ENCODE data around the gene LIMA1. TPM values are rescaled to one million over a fixed set of nuclear protein-coding genes. Genes with fewer than 3 reads are reported as not detected.

Gene LIMA1
- total RNA-seq, 1 donor from 2014 or later: 40.9 TPM

GRCh38 chr12:50256761-50257160 lies 26.6 kb downstream of the LIMA1 start:
- no peaks in the 10 kb centered on the region for H3K36me3 Mint-ChIP-seq (ENCODE audit: insufficient read depth)
- DNase-seq (ENCODE audit: low spot score, unreplicated experiment): no peak
- no peaks in the 10 kb centered on the region for H3K27me3 Mint-ChIP-seq
- H3K27ac Mint-ChIP-seq: no peak overlapping the region
- no peak overlapping the region for H3K4me3 Mint-ChIP-seq (ENCODE audit: low read depth)
- no peaks in the 10 kb centered on the region for H3K9me3 Mint-ChIP-seq (ENCODE audit: low read depth)
- TF ChIP-seq CTCF (IDR thresholded peaks at IDR 0.05; ENCODE audit: unreplicated experiment): no peak
- peaks cover 26% of the 10 kb centered on the region for H3K4me1 Mint-ChIP-seq (ENCODE audit: low read depth)

GRCh38 chr12:50252977-50253602 lies 30.2 kb downstream of the LIMA1 start:
- peaks cover 2% of the 10 kb centered on the region for H3K36me3 Mint-ChIP-seq (ENCODE audit: insufficient read depth)
- no peak for DNase-seq (ENCODE audit: low spot score, unreplicated experiment)
- H3K4me3 Mint-ChIP-seq (ENCODE audit: low read depth): no peak overlapping the region
- no peaks in the 10 kb centered on the region for H3K27me3 Mint-ChIP-seq
- no peak for TF ChIP-seq CTCF (IDR thresholded peaks at IDR 0.05; ENCODE audit: unreplicated experiment)
- H3K27ac Mint-ChIP-seq: no peak overlapping the region
- H3K9me3 Mint-ChIP-seq (ENCODE audit: low read depth): no peaks in the 10 kb centered on the region
- H3K4me1 Mint-ChIP-seq (ENCODE audit: low read depth): peaks cover 25% of the 10 kb centered on the region

- Mint-ChIP-seq H3K4me3 (ENCODE audit: low read depth) (no peak overlapping the region), H3K9me3 (ENCODE audit: low read depth) (no peaks in the 10 kb centered on the region), H3K27me3 (no peaks in the 10 kb centered on the region), H3K36me3 (ENCODE audit: insufficient read depth) (peaks cover 2% of the 10 kb centered on the region), H3K27ac (peak overlapping the region; percentile 1), H3K4me1 (ENCODE audit: low read depth) (peaks cover 20% of the 10 kb centered on the region)
- TF ChIP-seq CTCF (IDR thresholded peaks at IDR 0.05; ENCODE audit: unreplicated experiment): no peak
- no peak for DNase-seq (ENCODE audit: low spot score, unreplicated experiment)
Observed at GRCh38 chr12:50251619-50252252, 31.6 kb downstream of the LIMA1 start.

GRCh38 chr12:50249464-50250182 lies 33.7 kb downstream of the LIMA1 start:
- Mint-ChIP-seq H3K9me3 (ENCODE audit: low read depth) (no peaks in the 10 kb centered on the region), H3K36me3 (ENCODE audit: insufficient read depth) (peaks cover 8% of the 10 kb centered on the region), H3K27ac (peak overlapping the region; percentile 29), H3K4me1 (ENCODE audit: low read depth) (peaks cover 20% of the 10 kb centered on the region), H3K4me3 (ENCODE audit: low read depth) (no peak overlapping the region), H3K27me3 (no peaks in the 10 kb centered on the region)
- no peak for TF ChIP-seq CTCF (IDR thresholded peaks at IDR 0.05; ENCODE audit: unreplicated experiment)
- no peak for DNase-seq (ENCODE audit: low spot score, unreplicated experiment)

- DNase-seq (ENCODE audit: low spot score, unreplicated experiment): no peak
- Mint-ChIP-seq H3K4me3 (ENCODE audit: low read depth) (no peak overlapping the region), H3K27ac (peak overlapping the region; percentile 75), H3K36me3 (ENCODE audit: insufficient read depth) (peaks cover 9% of the 10 kb centered on the region), H3K9me3 (ENCODE audit: low read depth) (no peaks in the 10 kb centered on the region), H3K27me3 (no peaks in the 10 kb centered on the region), H3K4me1 (ENCODE audit: low read depth) (peaks cover 15% of the 10 kb centered on the region)
- no peak for TF ChIP-seq CTCF (IDR thresholded peaks at IDR 0.05; ENCODE audit: unreplicated experiment)
Observed at GRCh38 chr12:50248883-50249282, 34.4 kb downstream of the LIMA1 start.
